ENCODE data around the gene DTX4.
A peak's percentile ranks its signal among the peaks of the same experiment; 100 is the strongest.

The DTX4 gene

GRCh38 chr11:59221441-59221840 lies 49.5 kb downstream of the DTX4 start:
- DNase-seq, result no peak

GRCh38 chr11:59222464-59223060 lies 50.6 kb downstream of the DTX4 start:
- peak; percentile 34 to 41 for DNase-seq

DNA sequence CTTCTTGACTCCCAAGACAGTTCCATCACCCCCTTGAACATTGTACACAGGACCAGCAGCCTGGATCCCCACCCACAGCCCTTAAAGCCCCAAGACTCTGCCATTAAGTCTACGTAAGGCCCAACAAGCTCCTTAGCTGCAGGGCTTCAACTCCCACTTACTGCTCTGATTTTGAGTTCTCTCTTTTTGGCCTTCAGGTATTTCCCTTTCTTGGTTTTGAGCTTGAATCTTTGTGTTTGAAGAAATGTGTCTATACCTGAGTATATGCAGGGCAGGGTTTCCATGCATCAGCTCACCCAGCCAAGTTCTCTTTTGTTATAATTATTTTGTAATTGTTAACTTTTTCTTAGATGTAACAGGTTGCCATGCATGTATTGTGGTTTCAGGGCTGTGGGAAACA lies 51.2 kb downstream of the DTX4 start:
- DNase-seq, result no peak

GRCh38 chr11:59223611-59224010 lies 51.7 kb downstream of the DTX4 start:
- DNase-seq, result no peak

DNA sequence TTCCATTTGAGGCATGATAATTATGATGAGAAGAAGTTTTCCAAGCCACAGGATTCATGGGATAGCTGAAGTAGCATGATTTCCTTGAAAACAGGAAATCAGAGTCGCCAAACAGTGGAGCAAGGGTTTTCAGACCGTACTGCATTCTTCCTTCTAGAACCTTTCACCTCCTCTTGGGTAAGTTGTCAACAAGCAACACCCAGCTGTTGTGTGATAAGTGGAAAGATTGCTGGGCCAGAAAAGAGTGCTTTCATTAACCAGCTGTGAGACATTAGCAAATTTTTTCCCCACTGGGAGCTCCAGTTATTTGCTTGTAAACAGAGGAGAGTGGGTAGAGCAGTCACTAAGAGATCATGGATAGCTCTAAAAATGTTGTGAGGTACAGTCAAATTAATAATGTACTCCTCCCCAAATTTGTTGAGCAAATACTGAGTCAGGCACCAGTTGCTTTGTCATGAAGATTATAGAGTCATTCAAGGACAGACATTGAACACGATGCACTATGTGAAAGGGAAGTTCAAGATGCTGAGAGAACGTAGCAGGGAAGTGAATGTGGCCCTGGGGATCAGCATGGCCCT lies 52.5 kb downstream of the DTX4 start:
- no peak for DNase-seq

DNA sequence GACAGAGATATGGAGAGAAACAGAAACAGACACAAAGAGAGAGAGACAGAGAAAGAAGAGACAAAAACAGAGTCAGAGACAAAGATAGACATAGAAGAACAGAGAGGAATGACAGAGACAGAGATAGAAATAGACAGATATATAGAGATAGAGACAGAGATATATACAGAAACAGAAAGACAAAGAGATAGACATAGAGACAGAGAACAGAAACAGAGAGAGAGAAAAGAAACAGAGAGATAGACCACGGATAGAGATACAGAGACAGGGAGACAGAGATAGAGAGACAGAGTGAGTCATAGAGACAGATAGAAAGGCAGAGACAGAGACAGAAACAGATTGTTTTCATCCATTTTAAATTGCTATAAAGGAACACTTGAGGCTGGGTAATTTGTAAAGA lies 53.1 kb downstream of the DTX4 start:
- no peak for DNase-seq

DNA sequence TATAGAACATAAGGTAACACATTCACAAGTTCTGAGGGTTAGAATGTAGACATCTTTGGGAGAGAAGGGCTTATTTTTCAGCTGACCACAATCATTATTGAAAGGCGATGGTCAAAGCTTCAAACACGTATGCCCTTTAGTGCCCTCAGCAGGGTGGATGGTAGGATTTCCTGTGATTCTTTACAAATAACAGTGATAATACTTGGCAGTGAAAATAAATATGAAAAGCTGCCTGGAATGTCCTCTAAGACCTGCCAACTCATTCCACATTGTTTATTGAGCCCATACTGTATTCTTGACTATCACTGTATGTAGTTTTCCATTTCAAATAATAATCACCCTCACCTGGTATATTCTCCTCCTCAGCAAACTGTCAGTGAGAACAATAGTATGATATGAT lies 54.5 kb downstream of the DTX4 start:
- DNase-seq, result no peak

DNA sequence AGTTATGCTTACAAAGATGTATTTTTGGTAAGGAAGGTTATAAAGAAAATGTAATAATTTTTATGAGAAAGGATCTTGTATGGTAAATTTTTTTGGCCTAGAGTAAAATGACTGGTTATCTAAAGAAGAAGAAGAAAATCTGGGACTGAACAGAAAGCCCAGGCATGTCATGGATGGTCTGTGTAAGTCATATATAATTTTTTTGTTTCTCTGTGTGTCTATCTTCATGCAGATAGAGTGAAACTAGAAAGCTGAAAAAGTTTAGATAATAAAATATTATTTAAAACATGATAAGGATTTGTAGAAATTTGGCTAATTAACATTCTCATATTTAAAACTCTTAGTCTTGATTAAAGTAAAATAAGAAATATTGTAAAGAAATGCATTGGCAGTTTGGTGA lies 68.4 kb downstream of the DTX4 start:
- DNase-seq, result peak in 1 of 2 experiments; percentile 2

DNA sequence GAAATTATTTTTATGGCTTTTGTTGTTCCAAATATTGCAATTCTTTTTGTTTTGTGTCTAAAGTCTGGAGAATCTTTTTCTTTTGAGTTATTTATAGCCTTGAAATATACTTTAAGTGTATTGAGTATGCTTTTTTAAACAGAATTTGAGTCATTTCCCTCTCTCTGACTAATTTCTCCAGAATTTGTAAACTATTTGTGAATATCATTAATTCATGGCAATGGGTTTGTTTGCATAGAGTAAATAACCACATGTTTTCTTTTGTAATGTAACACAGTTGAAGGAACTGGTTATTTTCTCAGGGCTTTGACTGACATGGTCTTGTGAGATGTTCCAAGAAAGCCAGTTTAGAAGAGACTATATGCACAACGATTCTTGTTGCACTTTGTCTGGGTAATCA lies 71.7 kb downstream of the DTX4 start:
- DNase-seq, result no peak

DNA sequence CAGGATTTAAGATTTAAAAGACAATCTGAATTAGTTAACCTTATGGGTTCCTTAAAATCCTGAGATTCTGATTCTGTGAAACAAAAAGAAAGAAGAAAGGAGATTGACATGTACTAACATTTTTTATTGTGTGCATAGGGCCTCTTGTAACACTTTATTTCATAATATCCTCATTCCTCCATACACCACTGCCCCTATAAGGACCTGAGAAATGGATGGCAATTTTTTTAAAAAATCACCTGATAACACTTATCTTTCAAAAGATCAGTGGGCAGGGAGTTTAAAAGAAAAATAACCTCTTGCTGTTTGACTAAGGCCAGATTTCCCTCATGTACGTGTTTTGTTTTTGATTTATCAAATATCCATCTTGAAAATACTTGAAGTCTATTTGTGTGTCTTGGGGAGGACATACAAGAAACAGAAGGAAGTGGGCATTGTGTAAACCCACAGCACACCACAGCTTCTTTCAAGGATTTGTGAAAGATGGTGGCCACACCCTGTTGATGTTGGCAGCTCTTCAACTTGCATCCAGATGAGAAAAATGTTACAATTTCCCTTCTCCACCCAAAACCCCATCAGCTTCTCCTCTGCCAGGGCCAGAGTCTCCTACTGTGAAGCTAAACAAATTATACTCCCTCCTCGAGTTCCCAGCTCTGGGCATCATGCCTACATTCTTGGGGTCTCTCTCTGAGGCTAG lies 75.7 kb downstream of the DTX4 start:
- DNase-seq, result peak; percentile 6 to 46

DNA sequence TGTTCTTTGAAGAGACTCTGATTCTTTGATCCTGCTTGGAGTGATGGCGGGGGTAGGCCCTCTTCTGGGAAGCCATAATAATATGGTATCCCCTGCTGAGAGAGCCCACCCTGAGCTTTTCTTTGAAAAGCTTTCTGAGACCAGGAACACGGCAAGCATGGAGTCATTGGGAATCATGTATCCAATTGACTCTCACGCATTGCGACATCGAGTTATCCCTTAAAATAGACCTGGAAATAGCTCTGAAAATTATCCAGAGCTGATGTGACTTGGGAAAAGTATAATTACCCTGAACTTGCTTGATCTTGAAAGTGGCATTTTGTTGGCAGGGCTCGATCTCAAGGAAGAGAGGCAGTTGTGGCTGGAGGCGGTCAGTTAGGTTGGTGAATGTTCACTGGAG lies 77.6 kb downstream of the DTX4 start:
- no peak for DNase-seq

DNA sequence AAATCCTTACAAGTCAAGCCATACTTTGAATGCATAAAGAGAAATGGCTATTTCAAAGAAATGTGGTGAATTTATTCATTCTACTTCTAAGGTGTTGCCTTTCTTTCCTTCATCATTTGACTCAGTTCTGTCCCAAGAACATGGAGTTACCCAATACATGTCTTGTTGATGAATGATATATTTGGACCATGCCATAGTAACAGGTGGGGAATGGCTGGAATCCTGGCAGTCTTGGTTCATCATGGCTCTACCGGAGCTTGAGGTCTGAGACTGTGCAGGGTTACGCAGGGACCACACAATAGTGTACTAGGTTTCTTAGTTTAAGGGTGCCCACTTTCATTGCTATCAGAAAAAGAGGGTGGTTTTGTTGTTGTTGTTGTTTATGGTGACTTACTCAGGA lies 81.1 kb downstream of the DTX4 start:
- DNase-seq, result no peak

DNA sequence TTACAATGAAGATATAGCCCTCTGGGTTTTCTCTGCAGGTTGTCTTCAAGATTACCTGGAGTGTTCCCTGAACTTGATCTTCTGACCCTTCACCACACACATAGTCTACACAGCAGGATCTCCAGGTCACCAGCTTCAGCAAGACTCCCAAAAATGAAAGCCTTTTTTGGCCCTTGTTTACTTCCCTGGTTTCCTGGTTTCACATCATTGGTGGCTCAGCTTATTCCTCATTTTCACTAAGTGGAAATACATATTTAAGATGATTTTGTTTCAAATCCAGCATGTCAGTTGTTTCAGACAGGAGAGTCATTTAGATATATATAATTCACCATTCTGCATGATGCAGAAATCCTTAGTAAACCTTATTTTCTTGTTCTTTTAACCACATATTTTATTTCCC lies 82.4 kb downstream of the DTX4 start:
- DNase-seq, result no peak

GRCh38 chr11:59255281-59255680 lies 83.3 kb downstream of the DTX4 start:
- no peak for DNase-seq
